ENCODE data around the gene BMAL1. TPM values are rescaled to one million over a fixed set of nuclear protein-coding genes. Genes with fewer than 3 reads are reported as not detected.
A peak's percentile ranks its signal among the peaks of the same experiment; 100 is the strongest.

The BMAL1 gene
- total and polyA plus RNA-seq, 2 donors (not counting 1 experiment from before 2014, with no cell fraction given), result 10.7 to 11.2 TPM

DNA sequence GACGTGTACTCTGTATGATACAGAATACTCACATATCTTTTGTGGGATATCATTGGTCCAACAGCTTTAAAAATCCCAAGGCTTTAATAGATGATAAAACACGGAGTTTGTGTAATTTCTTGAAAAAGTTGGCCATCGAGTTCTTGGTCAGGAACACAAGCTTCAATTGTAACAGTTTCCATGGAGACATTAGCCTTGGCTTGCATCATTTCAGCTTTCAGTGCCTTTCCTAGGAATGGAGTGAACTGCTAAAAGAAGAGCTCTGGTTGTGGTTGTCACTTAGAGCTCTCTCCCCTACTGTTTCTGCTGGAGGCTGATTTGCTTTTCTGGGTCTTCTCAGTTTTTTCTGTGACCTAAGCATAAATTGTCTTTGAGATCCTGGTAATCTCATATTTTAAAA, 14.2 kb downstream of the BMAL1 start:
- Histone ChIP-seq H2AFZ (ENCODE audit: low read length) (no peak overlapping the region), H3K27me3 (ENCODE audit: control insufficient read depth, insufficient read depth, low read length) (no peaks in the 10 kb centered on the region), H3K4me2 (ENCODE audit: extremely low read depth, insufficient read depth, low read length) (no peak overlapping the region), H4K20me1 (ENCODE audit: control insufficient read depth, extremely low read depth, insufficient read depth, low read length) (no peaks in the 10 kb centered on the region), H3K4me1 (ENCODE audit: control insufficient read depth, extremely low read depth, insufficient read depth, low read length) (peaks cover 12% of the 10 kb centered on the region), H3K9ac (ENCODE audit: insufficient read depth, low read length) (no peak overlapping the region), H3K79me2 (ENCODE audit: control insufficient read depth, insufficient read depth, low read length) (peaks cover 3% of the 10 kb centered on the region), H3K9me3 (ENCODE audit: control insufficient read depth, insufficient read depth, low read depth, low read length) (no peaks in the 10 kb centered on the region), H3K27ac (ENCODE audit: insufficient read depth, low read length) (no peak overlapping the region), H3K4me3 (replicated peaks in 1 of 4; ENCODE audit: control extremely low read depth in 1 of 4, insufficient read depth in 1 of 4, low read depth in 3 of 4, low read length in 4 of 4) (no peak overlapping the region), H3K36me3 (ENCODE audit: control insufficient read depth, insufficient read depth, low read length) (no peaks in the 10 kb centered on the region)
- TF ChIP-seq, protein P1, sequence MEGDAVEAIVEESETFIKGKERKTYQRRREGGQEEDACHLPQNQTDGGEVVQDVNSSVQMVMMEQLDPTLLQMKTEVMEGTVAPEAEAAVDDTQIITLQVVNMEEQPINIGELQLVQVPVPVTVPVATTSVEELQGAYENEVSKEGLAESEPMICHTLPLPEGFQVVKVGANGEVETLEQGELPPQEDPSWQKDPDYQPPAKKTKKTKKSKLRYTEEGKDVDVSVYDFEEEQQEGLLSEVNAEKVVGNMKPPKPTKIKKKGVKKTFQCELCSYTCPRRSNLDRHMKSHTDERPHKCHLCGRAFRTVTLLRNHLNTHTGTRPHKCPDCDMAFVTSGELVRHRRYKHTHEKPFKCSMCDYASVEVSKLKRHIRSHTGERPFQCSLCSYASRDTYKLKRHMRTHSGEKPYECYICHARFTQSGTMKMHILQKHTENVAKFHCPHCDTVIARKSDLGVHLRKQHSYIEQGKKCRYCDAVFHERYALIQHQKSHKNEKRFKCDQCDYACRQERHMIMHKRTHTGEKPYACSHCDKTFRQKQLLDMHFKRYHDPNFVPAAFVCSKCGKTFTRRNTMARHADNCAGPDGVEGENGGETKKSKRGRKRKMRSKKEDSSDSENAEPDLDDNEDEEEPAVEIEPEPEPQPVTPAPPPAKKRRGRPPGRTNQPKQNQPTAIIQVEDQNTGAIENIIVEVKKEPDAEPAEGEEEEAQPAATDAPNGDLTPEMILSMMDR (conservative IDR thresholded peaks at IDR 0.05 in 1 of 2, IDR thresholded peaks at IDR 0.05 in 1 of 2; ENCODE audit: low read depth in 1 of 2, low read length in 2 of 2), result no peak
- no peak for TF ChIP-seq EZH2 (IDR thresholded peaks at IDR 0.05; ENCODE audit: low read length, missing control alignments)
- DNase-seq (ENCODE audit: low read depth in 2 of 2), result peak in 1 of 2 donors; percentile 54

- TF ChIP-seq EZH2 (IDR thresholded peaks at IDR 0.05; ENCODE audit: low read length, missing control alignments), result no peak
- TF ChIP-seq, protein P1 (conservative IDR thresholded peaks at IDR 0.05 in 1 of 2, IDR thresholded peaks at IDR 0.05 in 1 of 2; ENCODE audit: low read depth in 1 of 2, low read length in 2 of 2), result no peak
- peaks cover 10% of the 10 kb centered on the region for H3K4me1 ChIP-seq (ENCODE audit: control insufficient read depth, extremely low read depth, insufficient read depth, low read length)
- H3K79me2 ChIP-seq (ENCODE audit: control insufficient read depth, insufficient read depth, low read length), result peaks cover 5% of the 10 kb centered on the region
Observed at GRCh38 chr11:13292970-13293369, 15.4 kb downstream of the BMAL1 start.

DNA sequence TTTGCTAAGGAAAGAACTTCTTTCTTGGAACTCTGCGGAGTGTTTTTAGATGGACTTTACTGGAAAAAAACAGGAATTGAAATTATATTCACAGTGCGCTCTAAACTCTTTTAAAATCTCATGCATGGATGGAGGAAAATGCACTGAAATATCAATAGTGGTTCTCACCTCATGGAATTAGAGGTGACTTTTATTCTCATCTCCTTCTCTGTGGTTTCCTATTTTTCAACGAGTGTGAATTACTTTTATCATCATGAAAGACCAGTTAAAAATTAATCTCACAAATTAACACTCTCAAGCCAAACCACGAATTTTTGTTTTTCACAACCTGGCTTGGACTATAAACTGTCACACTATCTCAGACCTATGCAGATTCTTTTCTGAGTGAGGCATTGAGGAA, 16.6 kb downstream of the BMAL1 start:
- Histone ChIP-seq H2AFZ (ENCODE audit: low read length) (no peak overlapping the region), H4K20me1 (ENCODE audit: control insufficient read depth, extremely low read depth, insufficient read depth, low read length) (no peaks in the 10 kb centered on the region), H3K4me3 (replicated peaks in 1 of 4; ENCODE audit: control extremely low read depth in 1 of 4, insufficient read depth in 1 of 4, low read depth in 3 of 4, low read length in 4 of 4) (no peak overlapping the region), H3K9ac (ENCODE audit: insufficient read depth, low read length) (no peak overlapping the region), H3K4me2 (ENCODE audit: extremely low read depth, insufficient read depth, low read length) (no peak overlapping the region), H3K79me2 (ENCODE audit: control insufficient read depth, insufficient read depth, low read length) (peaks cover 5% of the 10 kb centered on the region), H3K36me3 (ENCODE audit: control insufficient read depth, insufficient read depth, low read length) (no peaks in the 10 kb centered on the region), H3K9me3 (ENCODE audit: control insufficient read depth, insufficient read depth, low read depth, low read length) (no peaks in the 10 kb centered on the region), H3K27me3 (ENCODE audit: control insufficient read depth, insufficient read depth, low read length) (no peaks in the 10 kb centered on the region), H3K4me1 (ENCODE audit: control insufficient read depth, extremely low read depth, insufficient read depth, low read length) (no peaks in the 10 kb centered on the region), H3K27ac (ENCODE audit: insufficient read depth, low read length) (no peak overlapping the region)
- no peak for DNase-seq (ENCODE audit: low read depth in 2 of 2)
- TF ChIP-seq, protein P1 (conservative IDR thresholded peaks at IDR 0.05 in 1 of 2, IDR thresholded peaks at IDR 0.05 in 1 of 2; ENCODE audit: low read depth in 1 of 2, low read length in 2 of 2), result no peak
- no peak for TF ChIP-seq EZH2 (IDR thresholded peaks at IDR 0.05; ENCODE audit: low read length, missing control alignments)

More at GRCh38 chr11:13292970-13293369, 15.4 kb downstream of the BMAL1 start:
- H2AFZ ChIP-seq (ENCODE audit: low read length), result no peak overlapping the region
- no peaks in the 10 kb centered on the region for H3K27me3 ChIP-seq (ENCODE audit: control insufficient read depth, insufficient read depth, low read length)
- no peaks in the 10 kb centered on the region for H3K36me3 ChIP-seq (ENCODE audit: control insufficient read depth, insufficient read depth, low read length)
- no peak for DNase-seq (ENCODE audit: low read depth in 2 of 2)
- no peak overlapping the region for H3K4me3 ChIP-seq (replicated peaks in 1 of 4; ENCODE audit: control extremely low read depth in 1 of 4, insufficient read depth in 1 of 4, low read depth in 3 of 4, low read length in 4 of 4)
- no peaks in the 10 kb centered on the region for H3K9me3 ChIP-seq (ENCODE audit: control insufficient read depth, insufficient read depth, low read depth, low read length)
- H4K20me1 ChIP-seq (ENCODE audit: control insufficient read depth, extremely low read depth, insufficient read depth, low read length), result no peaks in the 10 kb centered on the region
- no peak overlapping the region for H3K27ac ChIP-seq (ENCODE audit: insufficient read depth, low read length)
- no peak overlapping the region for H3K4me2 ChIP-seq (ENCODE audit: extremely low read depth, insufficient read depth, low read length)
- H3K9ac ChIP-seq (ENCODE audit: insufficient read depth, low read length), result no peak overlapping the region

Data from fibroblast of lung (primary cell).